Panc1 (cell line): Measurements from ENCODE around the gene SNX27.

Experiments
- POLR2AphosphoS5 ChIP-seq: IDR thresholded peaks from 2 replicates; pipeline ENCODE4 v1.6.1; 2012; ENCODE audit warnings: mild to moderate bottlenecking, low read depth, low read length, moderate library complexity
- TCF7L2 ChIP-seq: IDR thresholded peaks from 2 replicates; pipeline ENCODE4 v1.6.1; 2011; ENCODE audit warnings: mild to moderate bottlenecking, low read depth, low read length, inconsistent platforms
- TF ChIP-seq, protein P1 (sequence below): fragments of 450-650 bp; IDR thresholded peaks from 2 replicates; pipeline ENCODE4 v1.5.1; 2017; ENCODE audit warnings: mild to moderate bottlenecking

DNA sequence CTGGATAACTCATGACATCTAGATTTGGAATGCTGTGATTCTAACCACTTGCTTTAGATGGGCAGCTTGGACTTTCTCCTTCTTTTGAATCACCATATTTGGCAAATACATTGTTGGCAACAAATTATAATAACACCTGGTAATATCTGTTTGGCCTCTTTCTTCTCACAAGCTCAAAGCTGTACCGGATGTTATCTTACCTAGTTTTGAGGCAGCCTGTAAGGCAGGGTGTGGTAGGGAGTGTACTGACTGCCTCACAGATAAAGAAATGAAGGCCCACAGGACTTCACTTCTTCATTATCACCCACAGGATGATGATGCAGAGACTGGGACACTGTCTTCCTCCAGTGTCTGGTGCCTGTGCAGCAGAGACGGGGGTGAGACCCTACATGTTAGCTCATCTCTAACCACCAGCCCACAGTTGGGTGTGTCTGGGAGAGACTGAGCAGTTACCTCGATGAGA is 43.2 kb upstream of the SNX27 start:
- TF ChIP-seq, protein P1, sequence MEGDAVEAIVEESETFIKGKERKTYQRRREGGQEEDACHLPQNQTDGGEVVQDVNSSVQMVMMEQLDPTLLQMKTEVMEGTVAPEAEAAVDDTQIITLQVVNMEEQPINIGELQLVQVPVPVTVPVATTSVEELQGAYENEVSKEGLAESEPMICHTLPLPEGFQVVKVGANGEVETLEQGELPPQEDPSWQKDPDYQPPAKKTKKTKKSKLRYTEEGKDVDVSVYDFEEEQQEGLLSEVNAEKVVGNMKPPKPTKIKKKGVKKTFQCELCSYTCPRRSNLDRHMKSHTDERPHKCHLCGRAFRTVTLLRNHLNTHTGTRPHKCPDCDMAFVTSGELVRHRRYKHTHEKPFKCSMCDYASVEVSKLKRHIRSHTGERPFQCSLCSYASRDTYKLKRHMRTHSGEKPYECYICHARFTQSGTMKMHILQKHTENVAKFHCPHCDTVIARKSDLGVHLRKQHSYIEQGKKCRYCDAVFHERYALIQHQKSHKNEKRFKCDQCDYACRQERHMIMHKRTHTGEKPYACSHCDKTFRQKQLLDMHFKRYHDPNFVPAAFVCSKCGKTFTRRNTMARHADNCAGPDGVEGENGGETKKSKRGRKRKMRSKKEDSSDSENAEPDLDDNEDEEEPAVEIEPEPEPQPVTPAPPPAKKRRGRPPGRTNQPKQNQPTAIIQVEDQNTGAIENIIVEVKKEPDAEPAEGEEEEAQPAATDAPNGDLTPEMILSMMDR: no peak
- TF ChIP-seq TCF7L2 (no peak), POLR2AphosphoS5 (no peak)
